K562 (cell line): ENCODE measurements around the gene SOSTDC1. TPM values are rescaled to one million over a fixed set of nuclear protein-coding genes. Genes with fewer than 3 reads are reported as not detected.
A peak's percentile ranks its signal among the peaks of the same experiment; 100 is the strongest.

Source experiments
- ARID1B ChIP-seq: fragments of 450-650 bp; IDR thresholded peaks from 2 replicates; pipeline ENCODE4 v1.6.1; 2016; ENCODE audit warnings: antibody characterized with exemption, mild to moderate bottlenecking, inconsistent platforms
- CBFA2T2 ChIP-seq: fragments of 450-650 bp; conservative IDR thresholded peaks from 2 replicates; pipeline ENCODE4 v1.6.1; 2017; ENCODE audit warnings: mild to moderate bottlenecking
- CCNT2 ChIP-seq: IDR thresholded peaks from 2 replicates; pipeline ENCODE4 v1.6.1; 2011; ENCODE audit warnings: borderline replicate concordance, low read depth, mild to moderate bottlenecking, moderate library complexity, mixed read lengths, low read length; ENCODE audit not compliant: insufficient read length; ENCODE audit errors: extremely low read depth
- HNRNPK ChIP-seq: fragments of 200-400 bp; formaldehyde crosslinking; IDR thresholded peaks from one replicate; pipeline ENCODE4 v1.6.1; 2018; ENCODE audit warnings: mild to moderate bottlenecking, low read depth, low read length; ENCODE audit not compliant: poor library complexity, severe bottlenecking
- PML ChIP-seq: IDR thresholded peaks from 2 replicates; pipeline ENCODE4 v1.6.1; 2012; ENCODE audit warnings: low read length, inconsistent platforms
- RFX1 ChIP-seq: fragments of 450-650 bp; IDR thresholded peaks from 2 replicates; pipeline ENCODE4 v1.6.1; 2016; ENCODE audit warnings: mild to moderate bottlenecking, moderate library complexity
- SMARCA5 ChIP-seq: fragments of 450-650 bp; IDR thresholded peaks from 2 replicates; pipeline ENCODE4 v1.6.1; 2016
- SMARCB1 ChIP-seq: IDR thresholded peaks from 2 replicates; pipeline ENCODE4 v1.6.1; 2011; ENCODE audit warnings: improper control_type of control experiment, low read depth; ENCODE audit not compliant: insufficient read length
- SOX6 ChIP-seq: fragments of 450-650 bp; IDR thresholded peaks from 2 replicates; pipeline ENCODE4 v1.6.1; 2014; ENCODE audit warnings: mild to moderate bottlenecking
- TEAD4 ChIP-seq, 2 experiments: sonication (generic) in 1 of 2; formaldehyde crosslinking in 1 of 2; IDR thresholded peaks; 2 replicates each; pipeline versions ENCODE4 v1.6.1 to v1.8.0; 2012 to 2022; ENCODE audit warnings: borderline replicate concordance in 1 of 2, inconsistent platforms in 1 of 2, low read length in 1 of 2, mild to moderate bottlenecking in 1 of 2, missing genetic modification reagents in 1 of 2
- polyA plus RNA-seq, 8 experiments: library from polyadenylated mRNA; depleted of rRNA in 4 of 8; stranded (reverse) in 5 of 8; unstranded in 3 of 8; fragments of >200 nt; fragmentation: Nextera tagmentation in 2 of 8; fragmentation: Illumina TruSeq in 1 of 8; extraction: Ambion mirVana in 2 of 8; extraction: Trizol in 1 of 8; gene quantifications; 2 replicates each; pipeline versions ENCODE4 v1.2.1 to v1.2.3, GENCODE V29; 2011 to 2014; ENCODE audit warnings: inconsistent platforms in 1 of 8, missing spikeins in 1 of 8
- total RNA-seq, 7 experiments: library from RNA; depleted of rRNA in 6 of 7; stranded (reverse); fragments of >200 nt in 6 of 7; fragmentation: Illumina TruSeq in 2 of 7; extraction: Trizol in 2 of 7; gene quantifications; 2 replicates each; pipeline versions ENCODE4 v1.2.1 to v1.2.3, GENCODE V29; 2011 to 2021; ENCODE audit warnings: low replicate concordance in 1 of 7
- TF ChIP-seq, protein P1 (sequence below): fragments of 450-650 bp; IDR thresholded peaks from 2 replicates; pipeline ENCODE4 v1.6.1; 2018; ENCODE audit not compliant: partially characterized antibody
- TF ChIP-seq, protein P2 (sequence below), 2 experiments: fragments of 450-650 bp; formaldehyde crosslinking in 1 of 2; IDR thresholded peaks; 2 replicates each; pipeline versions ENCODE4 v1.4.0 to v1.6.1; 2014 to 2020; ENCODE audit warnings: mild to moderate bottlenecking in 2 of 2, borderline replicate concordance in 1 of 2, low read depth in 1 of 2

The SOSTDC1 gene
- total and polyA plus RNA-seq, 9 of the 15 experiments (the other 6 are each of a cell fraction or from before 2014, with no cell fraction given), result 8.3 to 48.6 (median 15.9) TPM

DNA sequence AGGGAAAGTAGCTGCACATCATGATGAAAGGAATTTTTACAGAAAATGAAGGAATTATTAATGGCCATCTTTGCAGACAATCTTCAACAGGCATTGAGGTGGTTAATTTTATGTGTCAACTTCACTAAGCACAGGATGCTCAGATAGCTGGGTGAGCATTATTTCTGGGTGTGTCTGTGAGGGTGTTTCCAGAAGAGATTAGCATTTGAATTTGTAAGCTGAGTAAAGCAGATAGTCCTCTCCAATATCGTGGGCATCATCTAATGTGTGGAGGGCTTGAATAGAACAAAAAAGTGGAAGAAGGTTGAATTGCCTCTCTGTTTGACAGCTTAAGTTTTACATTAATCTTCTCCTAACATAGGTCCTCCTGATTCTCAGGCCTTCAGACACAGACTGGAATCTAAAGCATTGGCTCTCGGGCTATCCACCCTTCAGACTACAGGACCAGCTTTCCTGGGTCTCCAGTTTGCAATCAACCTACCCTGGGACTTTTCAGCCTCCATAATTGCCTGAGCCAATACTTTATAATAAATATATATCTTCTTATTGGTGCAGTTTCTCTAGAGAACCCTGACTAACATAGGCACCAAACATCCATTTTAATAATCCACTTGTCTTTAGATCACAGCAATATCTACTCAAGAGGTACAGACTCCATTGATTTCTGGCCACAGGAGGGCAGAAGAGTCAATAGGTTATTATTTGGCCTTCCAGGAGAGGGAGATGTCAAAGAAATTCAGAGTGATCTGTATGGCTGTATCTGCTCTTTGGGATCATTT is 33.7 kb downstream of the SOSTDC1 start (continued):
- TF ChIP-seq SMARCB1, result no peak
- TF ChIP-seq HNRNPK, result no peak
- TF ChIP-seq RFX1, result no peak
- no peak for TF ChIP-seq SMARCA5
- peak; percentile 64 for TF ChIP-seq CBFA2T2
- TF ChIP-seq SOX6, result peak; percentile 24; the same call in 1 of the 2 replicates
- peak; percentile 74 for TF ChIP-seq ARID1B
- TF ChIP-seq TEAD4 (IDR thresholded peaks at IDR 0.05; ENCODE audit: low read length), result peak; percentile 77
- TF ChIP-seq TEAD4 (CRISPR knock-in tag; IDR thresholded peaks at IDR 0.05; ENCODE audit: borderline replicate concordance), result no peak
- TF ChIP-seq CCNT2, result peak; percentile 12
- TF ChIP-seq, protein P1, sequence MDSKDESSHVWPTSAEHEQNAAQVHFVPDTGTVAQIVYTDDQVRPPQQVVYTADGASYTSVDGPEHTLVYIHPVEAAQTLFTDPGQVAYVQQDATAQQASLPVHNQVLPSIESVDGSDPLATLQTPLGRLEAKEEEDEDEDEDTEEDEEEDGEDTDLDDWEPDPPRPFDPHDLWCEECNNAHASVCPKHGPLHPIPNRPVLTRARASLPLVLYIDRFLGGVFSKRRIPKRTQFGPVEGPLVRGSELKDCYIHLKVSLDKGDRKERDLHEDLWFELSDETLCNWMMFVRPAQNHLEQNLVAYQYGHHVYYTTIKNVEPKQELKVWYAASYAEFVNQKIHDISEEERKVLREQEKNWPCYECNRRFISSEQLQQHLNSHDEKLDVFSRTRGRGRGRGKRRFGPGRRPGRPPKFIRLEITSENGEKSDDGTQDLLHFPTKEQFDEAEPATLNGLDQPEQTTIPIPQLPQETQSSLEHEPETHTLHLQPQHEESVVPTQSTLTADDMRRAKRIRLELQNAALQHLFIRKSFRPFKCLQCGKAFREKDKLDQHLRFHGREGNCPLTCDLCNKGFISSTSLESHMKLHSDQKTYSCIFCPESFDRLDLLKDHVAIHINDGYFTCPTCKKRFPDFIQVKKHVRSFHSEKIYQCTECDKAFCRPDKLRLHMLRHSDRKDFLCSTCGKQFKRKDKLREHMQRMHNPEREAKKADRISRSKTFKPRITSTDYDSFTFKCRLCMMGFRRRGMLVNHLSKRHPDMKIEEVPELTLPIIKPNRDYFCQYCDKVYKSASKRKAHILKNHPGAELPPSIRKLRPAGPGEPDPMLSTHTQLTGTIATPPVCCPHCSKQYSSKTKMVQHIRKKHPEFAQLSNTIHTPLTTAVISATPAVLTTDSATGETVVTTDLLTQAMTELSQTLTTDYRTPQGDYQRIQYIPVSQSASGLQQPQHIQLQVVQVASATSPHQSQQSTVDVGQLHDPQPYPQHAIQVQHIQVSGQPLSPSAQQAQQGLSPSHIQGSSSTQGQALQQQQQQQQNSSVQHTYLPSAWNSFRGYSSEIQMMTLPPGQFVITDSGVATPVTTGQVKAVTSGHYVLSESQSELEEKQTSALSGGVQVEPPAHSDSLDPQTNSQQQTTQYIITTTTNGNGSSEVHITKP, result peak; percentile 38
- TF ChIP-seq, protein P2, sequence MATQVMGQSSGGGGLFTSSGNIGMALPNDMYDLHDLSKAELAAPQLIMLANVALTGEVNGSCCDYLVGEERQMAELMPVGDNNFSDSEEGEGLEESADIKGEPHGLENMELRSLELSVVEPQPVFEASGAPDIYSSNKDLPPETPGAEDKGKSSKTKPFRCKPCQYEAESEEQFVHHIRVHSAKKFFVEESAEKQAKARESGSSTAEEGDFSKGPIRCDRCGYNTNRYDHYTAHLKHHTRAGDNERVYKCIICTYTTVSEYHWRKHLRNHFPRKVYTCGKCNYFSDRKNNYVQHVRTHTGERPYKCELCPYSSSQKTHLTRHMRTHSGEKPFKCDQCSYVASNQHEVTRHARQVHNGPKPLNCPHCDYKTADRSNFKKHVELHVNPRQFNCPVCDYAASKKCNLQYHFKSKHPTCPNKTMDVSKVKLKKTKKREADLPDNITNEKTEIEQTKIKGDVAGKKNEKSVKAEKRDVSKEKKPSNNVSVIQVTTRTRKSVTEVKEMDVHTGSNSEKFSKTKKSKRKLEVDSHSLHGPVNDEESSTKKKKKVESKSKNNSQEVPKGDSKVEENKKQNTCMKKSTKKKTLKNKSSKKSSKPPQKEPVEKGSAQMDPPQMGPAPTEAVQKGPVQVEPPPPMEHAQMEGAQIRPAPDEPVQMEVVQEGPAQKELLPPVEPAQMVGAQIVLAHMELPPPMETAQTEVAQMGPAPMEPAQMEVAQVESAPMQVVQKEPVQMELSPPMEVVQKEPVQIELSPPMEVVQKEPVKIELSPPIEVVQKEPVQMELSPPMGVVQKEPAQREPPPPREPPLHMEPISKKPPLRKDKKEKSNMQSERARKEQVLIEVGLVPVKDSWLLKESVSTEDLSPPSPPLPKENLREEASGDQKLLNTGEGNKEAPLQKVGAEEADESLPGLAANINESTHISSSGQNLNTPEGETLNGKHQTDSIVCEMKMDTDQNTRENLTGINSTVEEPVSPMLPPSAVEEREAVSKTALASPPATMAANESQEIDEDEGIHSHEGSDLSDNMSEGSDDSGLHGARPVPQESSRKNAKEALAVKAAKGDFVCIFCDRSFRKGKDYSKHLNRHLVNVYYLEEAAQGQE (IDR thresholded peaks at IDR 0.05; ENCODE audit: borderline replicate concordance), result peak; percentile 79; the same call in 1 of the 2 replicates
- TF ChIP-seq, protein P2 (CRISPR knock-in tag; IDR thresholded peaks at IDR 0.05; ENCODE audit: low read depth), result no peak
- peak; percentile 39; the same call in 1 of the 2 replicates for TF ChIP-seq PML
